Measurements from ENCODE around the gene CLIP2. TPM values are rescaled to one million over a fixed set of nuclear protein-coding genes. Genes with fewer than 3 reads are reported as not detected.

The CLIP2 gene
- total RNA-seq, 1 experiment from 2014 or later: 37.9 TPM

GRCh38 chr7:74307738-74308505, 18.7 kb downstream of the CLIP2 start:
- DNase-seq: no peak
- BruUV-seq (replicated peaks): no TSS peak
- Histone ChIP-seq H3F3A (ENCODE audit: insufficient read depth, low read depth) (peaks cover 26% of the 10 kb centered on the region), H3K27ac (no peak overlapping the region), H3K36me3 (ENCODE audit: low read depth) (no peaks in the 10 kb centered on the region), H3K79me2 (ENCODE audit: low read depth) (no peaks in the 10 kb centered on the region), H2AFZ (no peak overlapping the region), H3K27me3 (ENCODE audit: insufficient read depth, low read depth) (no peaks in the 10 kb centered on the region), H3K9me2 (ENCODE audit: insufficient read depth) (no peaks in the 10 kb centered on the region), H3K9me3 (ENCODE audit: insufficient read depth, low read depth) (peaks cover 17% of the 10 kb centered on the region), H3K4me1 (replicated peaks; ENCODE audit: insufficient read depth) (peaks cover 25% of the 10 kb centered on the region), H4K20me1 (ENCODE audit: insufficient read depth) (no peaks in the 10 kb centered on the region), H3K4me2 (no peak overlapping the region), H3K4me3 (no peak overlapping the region)
- ChIA-PET CTCF (interaction anchor here (0.6 kb wide), 1 partner anchor 103 kb away, joined by 3 read pairs; no protein-coding TSS in a partner anchor), POLR2A (ENCODE audit: unreplicated experiment) (no interaction called here)
- intact Hi-C loops (cut with micrococcal nuclease; ENCODE audit: unreplicated experiment): no loop called here
- no peak for TF ChIP-seq EZH2 (IDR thresholded peaks at IDR 0.05; ENCODE audit: low read depth)
- TF ChIP-seq, protein P1, sequence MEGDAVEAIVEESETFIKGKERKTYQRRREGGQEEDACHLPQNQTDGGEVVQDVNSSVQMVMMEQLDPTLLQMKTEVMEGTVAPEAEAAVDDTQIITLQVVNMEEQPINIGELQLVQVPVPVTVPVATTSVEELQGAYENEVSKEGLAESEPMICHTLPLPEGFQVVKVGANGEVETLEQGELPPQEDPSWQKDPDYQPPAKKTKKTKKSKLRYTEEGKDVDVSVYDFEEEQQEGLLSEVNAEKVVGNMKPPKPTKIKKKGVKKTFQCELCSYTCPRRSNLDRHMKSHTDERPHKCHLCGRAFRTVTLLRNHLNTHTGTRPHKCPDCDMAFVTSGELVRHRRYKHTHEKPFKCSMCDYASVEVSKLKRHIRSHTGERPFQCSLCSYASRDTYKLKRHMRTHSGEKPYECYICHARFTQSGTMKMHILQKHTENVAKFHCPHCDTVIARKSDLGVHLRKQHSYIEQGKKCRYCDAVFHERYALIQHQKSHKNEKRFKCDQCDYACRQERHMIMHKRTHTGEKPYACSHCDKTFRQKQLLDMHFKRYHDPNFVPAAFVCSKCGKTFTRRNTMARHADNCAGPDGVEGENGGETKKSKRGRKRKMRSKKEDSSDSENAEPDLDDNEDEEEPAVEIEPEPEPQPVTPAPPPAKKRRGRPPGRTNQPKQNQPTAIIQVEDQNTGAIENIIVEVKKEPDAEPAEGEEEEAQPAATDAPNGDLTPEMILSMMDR (conservative IDR thresholded peaks at IDR 0.05): no peak

DNA sequence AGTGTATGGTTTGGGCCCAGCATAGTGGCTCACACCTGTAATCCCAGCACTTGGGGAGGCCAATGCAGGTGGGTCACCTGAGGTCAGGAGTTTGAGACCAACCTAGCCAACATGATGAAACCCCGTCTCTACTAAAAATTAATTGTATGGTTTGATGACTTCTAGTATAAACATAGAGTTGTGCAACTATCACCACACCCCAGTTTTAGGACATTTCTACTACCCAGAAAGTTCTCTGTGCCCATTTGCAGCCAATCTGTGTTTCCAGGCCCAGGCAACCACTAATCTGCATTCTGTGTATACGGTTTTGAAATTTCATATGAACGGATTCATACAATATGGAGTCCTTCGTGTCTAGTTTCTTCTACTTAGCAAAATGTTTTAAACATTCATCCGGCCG, 20.0 kb downstream of the CLIP2 start:
- Histone ChIP-seq H3K79me2 (ENCODE audit: low read depth) (no peaks in the 10 kb centered on the region), H2AFZ (no peak overlapping the region), H3K9me2 (ENCODE audit: insufficient read depth) (no peaks in the 10 kb centered on the region), H3F3A (ENCODE audit: insufficient read depth, low read depth) (peaks cover 36% of the 10 kb centered on the region), H3K4me1 (replicated peaks; ENCODE audit: insufficient read depth) (peaks cover 25% of the 10 kb centered on the region), H3K9me3 (ENCODE audit: insufficient read depth, low read depth) (peaks cover 17% of the 10 kb centered on the region), H4K20me1 (ENCODE audit: insufficient read depth) (no peaks in the 10 kb centered on the region), H3K27ac (no peak overlapping the region), H3K27me3 (ENCODE audit: insufficient read depth, low read depth) (no peaks in the 10 kb centered on the region), H3K36me3 (ENCODE audit: low read depth) (no peaks in the 10 kb centered on the region), H3K4me2 (no peak overlapping the region), H3K4me3 (no peak overlapping the region)
- TF ChIP-seq, protein P1 (conservative IDR thresholded peaks at IDR 0.05): no peak
- TF ChIP-seq EZH2 (IDR thresholded peaks at IDR 0.05; ENCODE audit: low read depth): no peak
- POLR2A ChIA-PET (ENCODE audit: unreplicated experiment): no interaction called here
- intact Hi-C loops (cut with micrococcal nuclease; ENCODE audit: unreplicated experiment): no loop called here
- CTCF ChIA-PET: no interaction called here
- no TSS peak for BruUV-seq (replicated peaks)
- no peak for DNase-seq

DNA sequence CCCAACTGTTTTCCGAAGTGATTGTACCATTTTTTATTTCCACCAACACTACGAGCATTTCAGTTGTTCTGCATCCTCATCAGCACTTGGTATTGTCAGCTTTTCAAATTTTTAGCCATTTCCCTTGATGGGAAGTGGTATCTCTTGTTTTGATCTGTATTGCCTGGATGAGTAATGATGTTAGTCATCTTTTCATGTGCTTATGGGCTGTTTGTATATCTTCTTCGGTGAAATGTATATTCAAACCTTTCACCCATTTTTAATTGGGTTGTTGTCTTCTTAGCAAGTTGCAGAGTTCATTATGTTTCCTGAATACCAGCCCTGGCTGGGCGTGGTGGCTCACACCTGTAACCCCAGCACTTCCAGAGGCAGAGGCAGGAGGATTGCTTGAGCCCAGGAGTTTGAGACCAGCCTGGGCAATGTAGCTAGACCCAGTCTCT, 22.1 kb downstream of the CLIP2 start:
- no TSS peak for BruUV-seq (replicated peaks)
- POLR2A ChIA-PET (ENCODE audit: unreplicated experiment): interaction anchor here (0.6 kb wide), 2 partner anchors 14 to 487 kb away, joined by 9 to 15 read pairs; no protein-coding TSS in a partner anchor
- CTCF ChIA-PET: no interaction called here
- no peak overlapping the region for H2AFZ ChIP-seq
- peak; percentile 60 to 93 for DNase-seq
- H4K20me1 ChIP-seq (ENCODE audit: insufficient read depth): no peaks in the 10 kb centered on the region
- no peaks in the 10 kb centered on the region for H3K27me3 ChIP-seq (ENCODE audit: insufficient read depth, low read depth)
- H3K27ac ChIP-seq: peak overlapping the region; percentile 92
- TF ChIP-seq EZH2 (IDR thresholded peaks at IDR 0.05; ENCODE audit: low read depth): no peak
- TF ChIP-seq, protein P1 (conservative IDR thresholded peaks at IDR 0.05): no peak
- peak overlapping the region; percentile 5; the same call in 1 of the 2 replicates for H3K4me3 ChIP-seq
- H3K36me3 ChIP-seq (ENCODE audit: low read depth): no peaks in the 10 kb centered on the region
- H3K4me1 ChIP-seq (replicated peaks; ENCODE audit: insufficient read depth): peaks cover 25% of the 10 kb centered on the region
- H3F3A ChIP-seq (ENCODE audit: insufficient read depth, low read depth): peaks cover 36% of the 10 kb centered on the region
- intact Hi-C loops (cut with micrococcal nuclease; ENCODE audit: unreplicated experiment): loop anchor here (10.0 kb wide), 1 partner anchor 63 kb away; no protein-coding TSS in a partner anchor
- no peaks in the 10 kb centered on the region for H3K79me2 ChIP-seq (ENCODE audit: low read depth)
- H3K4me2 ChIP-seq: peak overlapping the region; percentile 76
- no peaks in the 10 kb centered on the region for H3K9me2 ChIP-seq (ENCODE audit: insufficient read depth)
- peaks cover 17% of the 10 kb centered on the region for H3K9me3 ChIP-seq (ENCODE audit: insufficient read depth, low read depth)

All from PC-9 (cell line).